ENCODE data around the gene AGXT2.

Gene AGXT2

GRCh38 chr5:35001842-35002241 lies 45.9 kb downstream of the AGXT2 start:
- Histone ChIP-seq H3K4me3 (ENCODE audit: low read length) (no peak overlapping the region), H3F3A (ENCODE audit: insufficient read depth, low read length) (no peaks in the 10 kb centered on the region), H3K27ac (ENCODE audit: low read length) (no peak overlapping the region), H3K9me3 (replicated peaks; ENCODE audit: insufficient read depth, low read length) (no peaks in the 10 kb centered on the region), H3K36me3 (replicated peaks; ENCODE audit: insufficient read depth, low read length) (no peaks in the 10 kb centered on the region), H3K4me1 (ENCODE audit: low read length) (peaks cover 12% of the 10 kb centered on the region; the same call in 1 of the 2 replicates), H3K9me2 (replicated peaks; ENCODE audit: insufficient read depth, low read length) (no peaks in the 10 kb centered on the region), H3K79me2 (ENCODE audit: low read length) (no peaks in the 10 kb centered on the region), H3K9ac (ENCODE audit: low read length) (no peak overlapping the region), H2AFZ (ENCODE audit: low read length) (no peak overlapping the region), H3K4me2 (ENCODE audit: low read depth, low read length) (peak overlapping the region; percentile 4; the same call in 1 of the 2 replicates), H4K20me1 (ENCODE audit: insufficient read depth, low read length) (no peaks in the 10 kb centered on the region), H3K27me3 (replicated peaks; ENCODE audit: insufficient read depth, low read length) (no peaks in the 10 kb centered on the region)
- peak; percentile 25 for DNase-seq
- TF ChIP-seq EZH2phosphoT487 (IDR thresholded peaks at IDR 0.05; ENCODE audit: low read length) = no peak
- no peak for TF ChIP-seq EZH2 (optimal IDR thresholded peaks at IDR 0.05; ENCODE audit: low read depth, low read length)
- no peak for TF ChIP-seq CTCF (IDR thresholded peaks at IDR 0.05; ENCODE audit: low read length)

GRCh38 chr5:34998058-34998789 lies 49.5 kb downstream of the AGXT2 start:
- Histone ChIP-seq H3K79me2 (ENCODE audit: low read length) (no peaks in the 10 kb centered on the region), H3K4me2 (ENCODE audit: low read depth, low read length) (no peak overlapping the region), H3K36me3 (replicated peaks; ENCODE audit: insufficient read depth, low read length) (no peaks in the 10 kb centered on the region), H3K27ac (ENCODE audit: low read length) (no peak overlapping the region), H3K27me3 (replicated peaks; ENCODE audit: insufficient read depth, low read length) (no peaks in the 10 kb centered on the region), H3K4me1 (ENCODE audit: low read length) (peaks cover 12% of the 10 kb centered on the region; the same call in 1 of the 2 replicates), H3K9ac (ENCODE audit: low read length) (no peak overlapping the region), H4K20me1 (ENCODE audit: insufficient read depth, low read length) (no peaks in the 10 kb centered on the region), H2AFZ (ENCODE audit: low read length) (no peak overlapping the region), H3F3A (ENCODE audit: insufficient read depth, low read length) (no peaks in the 10 kb centered on the region), H3K9me3 (replicated peaks; ENCODE audit: insufficient read depth, low read length) (no peaks in the 10 kb centered on the region), H3K9me2 (replicated peaks; ENCODE audit: insufficient read depth, low read length) (no peaks in the 10 kb centered on the region), H3K4me3 (ENCODE audit: low read length) (no peak overlapping the region)
- TF ChIP-seq EZH2phosphoT487 (IDR thresholded peaks at IDR 0.05; ENCODE audit: low read length) = no peak
- TF ChIP-seq EZH2 (optimal IDR thresholded peaks at IDR 0.05; ENCODE audit: low read depth, low read length) = no peak
- no peak for TF ChIP-seq CTCF (IDR thresholded peaks at IDR 0.05; ENCODE audit: low read length)
- DNase-seq = no peak

- Histone ChIP-seq H2AFZ (ENCODE audit: low read length) (no peak overlapping the region), H3K9me2 (replicated peaks; ENCODE audit: insufficient read depth, low read length) (no peaks in the 10 kb centered on the region), H3K4me2 (ENCODE audit: low read depth, low read length) (no peak overlapping the region), H3K4me3 (ENCODE audit: low read length) (no peak overlapping the region), H3K79me2 (ENCODE audit: low read length) (no peaks in the 10 kb centered on the region), H3K4me1 (ENCODE audit: low read length) (peaks cover under 1% of the 10 kb centered on the region; the same call in 1 of the 2 replicates), H3K9ac (ENCODE audit: low read length) (no peak overlapping the region), H3F3A (ENCODE audit: insufficient read depth, low read length) (no peaks in the 10 kb centered on the region), H3K27ac (ENCODE audit: low read length) (no peak overlapping the region), H3K9me3 (replicated peaks; ENCODE audit: insufficient read depth, low read length) (no peaks in the 10 kb centered on the region), H3K27me3 (replicated peaks; ENCODE audit: insufficient read depth, low read length) (no peaks in the 10 kb centered on the region), H3K36me3 (replicated peaks; ENCODE audit: insufficient read depth, low read length) (no peaks in the 10 kb centered on the region), H4K20me1 (ENCODE audit: insufficient read depth, low read length) (no peaks in the 10 kb centered on the region)
- no peak for DNase-seq
- TF ChIP-seq EZH2phosphoT487 (IDR thresholded peaks at IDR 0.05; ENCODE audit: low read length) (no peak), CTCF (IDR thresholded peaks at IDR 0.05; ENCODE audit: low read length) (no peak), EZH2 (optimal IDR thresholded peaks at IDR 0.05; ENCODE audit: low read depth, low read length) (no peak)
Measured at GRCh38 chr5:34996261-34996660, 51.5 kb downstream of the AGXT2 start.

Data from MM.1S (cell line).